Renal pelvis (tissue), 12 donors: ENCODE measurements around the gene TTC21A. TPM values are rescaled to one million over a fixed set of nuclear protein-coding genes. Genes with fewer than 3 reads are reported as not detected.
"Not testable (repeated sequence)": the region's sequence is repeated elsewhere in the genome, so short reads cannot be mapped to it uniquely, and the experiment has no call there.

Experiments
- DNase-seq: peaks from one replicate; pipeline ENCODE4 v3.0.0-alpha.2; 2013
- long read RNA-seq, 16 experiments: transcript quantifications; one replicate each; lab custom pipeline, GENCODE V29; 2026
- polyA plus RNA-seq, 3 donors: library from polyadenylated mRNA; unstranded; fragments of 120-200 nt; gene quantifications; one replicate each; pipeline ENCODE4 v1.2.1, GENCODE V29; 2013; ENCODE audit not compliant: insufficient read length in 3 of 3

TTC21A gene
- 10 to 100 TPM in 2 of 3 donors, 1 to 10 TPM in 1; 9.5 to 21.4 (median 18.4) TPM for polyA plus RNA-seq
- long read RNA-seq, donor 1, result 0 reads
- long read RNA-seq, donor 2, result 0 reads
- long read RNA-seq, donor 3, partial matches to known transcripts, result 0 of 1 reads
- long read RNA-seq, donor 3, other reads (novel, unspliced or antisense), result 0 of 1 reads
- long read RNA-seq, donor 4, partial matches to known transcripts, result 0 of 1 reads
- long read RNA-seq, donor 4, other reads (novel, unspliced or antisense), result 0 of 1 reads
- long read RNA-seq, donor 5, result 0 reads
- long read RNA-seq, donor 6, partial matches to known transcripts, result 0 of 2 reads
- long read RNA-seq, donor 6, other reads (novel, unspliced or antisense), result 0 of 2 reads
- long read RNA-seq, donor 7, partial matches to known transcripts, result 0 of 1 reads
- long read RNA-seq, donor 7, other reads (novel, unspliced or antisense), result 0 of 1 reads
- long read RNA-seq, donor 8, result 0 reads
- long read RNA-seq, donor 9, partial matches to known transcripts, result 0 of 2 reads
- long read RNA-seq, donor 9, other reads (novel, unspliced or antisense), result 0 of 2 reads
- long read RNA-seq, donor 10, partial matches to known transcripts, result 0 of 1 reads
- long read RNA-seq, donor 10, other reads (novel, unspliced or antisense), result 0 of 1 reads
- long read RNA-seq, donor 11, result 0 reads
- long read RNA-seq, donor 12, partial matches to known transcripts, result 0 of 1 reads
- long read RNA-seq, donor 12, other reads (novel, unspliced or antisense), result 0 of 1 reads
- long read RNA-seq, donor 13, result 0 reads
- long read RNA-seq, donor 14, result 0 reads
- long read RNA-seq, donor 15, result 0 reads
- long read RNA-seq, donor 16, result 0 reads

GRCh38 chr3:39107388-39108199 is at the start of gene TTC21A, which contains the start of gene GORASP1:
Gene TTC21A (plus strand): TSS chr3:39107680. CDS start chr3:39107838, 158 bp downstream.
Gene GORASP1 (minus strand): TSS chr3:39107627. CDS start chr3:39107541, 86 bp downstream.
- peak; percentile 93 for DNase-seq

GRCh38 chr3:39061228-39061627 is 46.3 kb upstream of the TTC21A start:
- DNase-seq, result not testable (repeated sequence)

GRCh38 chr3:39062180-39062579 is 45.3 kb upstream of the TTC21A start:
- no peak for DNase-seq

- DNase-seq, result no peak
Measured at GRCh38 chr3:39063143-39063542, 44.3 kb upstream of the TTC21A start.

- DNase-seq, result no peak
Measured at GRCh38 chr3:39064646-39065045, 42.8 kb upstream of the TTC21A start.

GRCh38 chr3:39065197-39065596 is 42.3 kb upstream of the TTC21A start:
- no peak for DNase-seq

- no peak for DNase-seq
Measured at GRCh38 chr3:39067286-39067685, 40.2 kb upstream of the TTC21A start.

- DNase-seq, result no peak
Measured at GRCh38 chr3:39068556-39068955, 38.9 kb upstream of the TTC21A start.

- DNase-seq, result no peak
Measured at GRCh38 chr3:39075910-39076309, 31.6 kb upstream of the TTC21A start.

GRCh38 chr3:39079530-39079929 is 27.9 kb upstream of the TTC21A start:
- DNase-seq, result no peak

GRCh38 chr3:39080026-39080425 is 27.5 kb upstream of the TTC21A start:
- DNase-seq, result no peak

GRCh38 chr3:39082666-39083313 is 24.7 kb upstream of the TTC21A start:
- no peak for DNase-seq

GRCh38 chr3:39086144-39086543 is 21.3 kb upstream of the TTC21A start:
- no peak for DNase-seq

- DNase-seq, result no peak
Measured at GRCh38 chr3:39088456-39088855, 19.0 kb upstream of the TTC21A start.

- no peak for DNase-seq
Measured at GRCh38 chr3:39088889-39089288, 18.6 kb upstream of the TTC21A start.

GRCh38 chr3:39090922-39091321 is 16.6 kb upstream of the TTC21A start:
- no peak for DNase-seq

- DNase-seq, result no peak
Measured at GRCh38 chr3:39094851-39095677, 12.4 kb upstream of the TTC21A start.

- no peak for DNase-seq
Measured at GRCh38 chr3:39095778-39096177, 11.7 kb upstream of the TTC21A start.

GRCh38 chr3:39096775-39097174 is 10.7 kb upstream of the TTC21A start:
- no peak for DNase-seq

GRCh38 chr3:39097716-39098472 is 9.6 kb upstream of the TTC21A start:
- DNase-seq, result no peak
